Type B pancreatic cell (in vitro differentiated cells): ENCODE data around the gene TPK1. TPM values are rescaled to one million over a fixed set of nuclear protein-coding genes. Genes with fewer than 3 reads are reported as not detected.
"Not testable (repeated sequence)": the region's sequence is repeated elsewhere in the genome, so short reads cannot be mapped to it uniquely, and the experiment has no call there.

Source experiments
- DNase-seq: peaks from one replicate; pipeline ENCODE4 v3.0.0; 2021; ENCODE audit warnings: mixed read lengths; ENCODE audit not compliant: unreplicated experiment; ENCODE audit errors: extremely low spot score
- H3K27ac Mint-ChIP-seq: 2 replicates; pipeline ENCODE4 v1.8.0; 2021; ENCODE audit warnings: mild to moderate bottlenecking, mixed read lengths
- H3K27me3 Mint-ChIP-seq: 2 replicates; pipeline ENCODE4 v1.8.0; 2021; ENCODE audit warnings: mixed read lengths
- H3K36me3 Mint-ChIP-seq: 2 replicates; pipeline ENCODE4 v1.8.0; 2021; ENCODE audit warnings: mixed read lengths
- H3K4me1 Mint-ChIP-seq: one replicate; pipeline ENCODE4 v1.8.0; 2021; ENCODE audit warnings: mixed read lengths; ENCODE audit not compliant: unreplicated experiment
- H3K4me3 Mint-ChIP-seq: 2 replicates; pipeline ENCODE4 v1.8.0; 2021; ENCODE audit warnings: mild to moderate bottlenecking, mixed read lengths
- H3K9me3 Mint-ChIP-seq: 2 replicates; pipeline ENCODE4 v1.8.0; 2021; ENCODE audit warnings: mixed read lengths
- CTCF ChIP-seq: fragments of 200-600 bp; sonication (generic); conservative IDR thresholded peaks from 2 replicates; pipeline ENCODE4 v1.5.0; 2021; ENCODE audit warnings: antibody characterized with exemption, mild to moderate bottlenecking
- total RNA-seq: library from RNA; stranded (reverse); gene quantifications from 2 replicates; pipeline ENCODE4 v1.2.1, GENCODE V29; 2021; ENCODE audit warnings: low replicate concordance

Gene TPK1
- total RNA-seq, 1 donor from 2014 or later = 3.2 TPM

GRCh38 chr7:144785521-144785920, 50.3 kb downstream of the TPK1 start:
- H3K4me3 Mint-ChIP-seq = no peak overlapping the region
- H3K27me3 Mint-ChIP-seq = peaks cover 15% of the 10 kb centered on the region
- no peak for DNase-seq
- no peak overlapping the region for H3K27ac Mint-ChIP-seq
- no peak for TF ChIP-seq CTCF
- no peaks in the 10 kb centered on the region for H3K9me3 Mint-ChIP-seq
- no peaks in the 10 kb centered on the region for H3K4me1 Mint-ChIP-seq
- H3K36me3 Mint-ChIP-seq = no peaks in the 10 kb centered on the region

- Mint-ChIP-seq H3K36me3 (no peaks in the 10 kb centered on the region), H3K27me3 (peaks cover 12% of the 10 kb centered on the region), H3K27ac (no peak overlapping the region), H3K9me3 (no peaks in the 10 kb centered on the region), H3K4me3 (no peak overlapping the region), H3K4me1 (no peaks in the 10 kb centered on the region)
- no peak for TF ChIP-seq CTCF
- no peak for DNase-seq
Measured at GRCh38 chr7:144784943-144785342, 50.9 kb downstream of the TPK1 start.

GRCh38 chr7:144784441-144784840, 51.4 kb downstream of the TPK1 start:
- no peak for TF ChIP-seq CTCF
- Mint-ChIP-seq H3K4me3 (no peak overlapping the region), H3K27me3 (peaks cover 12% of the 10 kb centered on the region)

GRCh38 chr7:144782883-144783282, 53.0 kb downstream of the TPK1 start:
- no peak for DNase-seq
- H3K4me3 Mint-ChIP-seq = no peak overlapping the region
- peaks cover 1% of the 10 kb centered on the region for H3K36me3 Mint-ChIP-seq
- peaks cover 13% of the 10 kb centered on the region for H3K27me3 Mint-ChIP-seq
- no peak overlapping the region for H3K27ac Mint-ChIP-seq
- no peak for TF ChIP-seq CTCF
- H3K9me3 Mint-ChIP-seq = peaks cover 2% of the 10 kb centered on the region
- peaks cover 1% of the 10 kb centered on the region for H3K4me1 Mint-ChIP-seq

More at GRCh38 chr7:144784441-144784840, 51.4 kb downstream of the TPK1 start:
- Mint-ChIP-seq H3K9me3 (no peaks in the 10 kb centered on the region), H3K27ac (no peak overlapping the region), H3K36me3 (no peaks in the 10 kb centered on the region), H3K4me1 (no peaks in the 10 kb centered on the region)
- no peak for DNase-seq

GRCh38 chr7:144780071-144780608, 55.7 kb downstream of the TPK1 start:
- Mint-ChIP-seq H3K4me3 (no peak overlapping the region), H3K27me3 (peaks cover 24% of the 10 kb centered on the region), H3K36me3 (peaks cover 3% of the 10 kb centered on the region), H3K27ac (no peak overlapping the region), H3K9me3 (peaks cover 16% of the 10 kb centered on the region), H3K4me1 (peaks cover 19% of the 10 kb centered on the region)
- no peak for DNase-seq
- TF ChIP-seq CTCF = no peak

- DNase-seq, H3K4me3 Mint-ChIP-seq, H3K36me3 Mint-ChIP-seq: not testable (repeated sequence)
- Mint-ChIP-seq H3K9me3 (peaks cover 16% of the 10 kb centered on the region), H3K27me3 (peaks cover 27% of the 10 kb centered on the region), H3K4me1 (peaks cover 19% of the 10 kb centered on the region), H3K27ac (peak overlapping the region; percentile 33)
Measured at GRCh38 chr7:144777889-144778288, 58.0 kb downstream of the TPK1 start.
